Stimulated activated CD8-positive, alpha-beta memory T cell treated with anti-CD3 and anti-CD28 coated beads, Interleukin-15, amount 100 ng/mL, for 1 hour (primary cell): ENCODE results near the gene ZNF653.
A peak's percentile ranks its signal among the peaks of the same experiment; 100 is the strongest.
"Not testable (repeated sequence)": the region's sequence is repeated elsewhere in the genome, so short reads cannot be mapped to it uniquely, and the experiment has no call there.

ENCODE experiments used
- DNase-seq: peaks from one replicate; pipeline ENCODE4 v3.0.0-alpha.2; 2020; ENCODE audit warnings: low read depth

ZNF653 gene

DNA sequence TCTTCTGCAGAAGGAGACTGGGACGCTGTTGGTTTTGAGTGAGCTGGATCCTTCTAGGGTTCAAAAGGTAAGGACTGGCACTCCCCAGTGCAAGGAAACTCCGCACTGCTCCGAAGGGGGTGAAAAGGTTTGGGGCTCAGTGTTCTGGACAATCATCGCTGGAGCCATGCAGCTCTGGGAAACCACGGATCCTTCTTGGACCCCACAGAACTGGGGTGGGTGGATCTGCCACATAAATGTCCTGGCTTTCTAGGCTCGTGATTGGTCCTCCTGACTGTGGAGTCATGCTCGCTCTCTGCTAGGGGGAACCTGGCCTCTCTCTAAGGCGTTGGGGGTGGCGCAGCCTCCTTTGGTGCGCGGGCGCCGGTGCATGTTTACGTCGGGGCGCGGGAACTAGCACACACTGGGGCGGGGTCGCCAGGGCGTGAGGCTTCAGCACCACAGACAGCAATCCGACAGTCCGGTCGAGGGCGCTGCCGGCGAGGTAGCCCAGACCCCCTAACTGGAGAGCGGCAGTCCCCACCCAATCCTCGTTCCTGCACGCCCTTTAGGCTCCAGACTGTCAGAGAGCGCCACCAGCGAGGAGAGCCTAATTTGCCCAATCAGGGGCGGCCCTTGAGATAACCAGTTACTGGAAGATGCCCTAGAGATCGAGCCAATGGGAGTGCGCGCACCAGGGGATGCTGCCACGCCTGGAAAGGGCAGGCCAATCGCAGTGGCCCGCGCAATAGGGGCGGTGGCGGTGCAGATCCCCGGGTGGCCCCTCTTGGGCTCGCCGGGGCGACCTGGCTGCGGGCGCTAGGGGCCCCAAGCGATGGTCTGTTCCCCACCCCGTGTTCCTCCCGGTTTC, 23.9 kb downstream of the ZNF653 start:
- peak; percentile 11 for DNase-seq

DNA sequence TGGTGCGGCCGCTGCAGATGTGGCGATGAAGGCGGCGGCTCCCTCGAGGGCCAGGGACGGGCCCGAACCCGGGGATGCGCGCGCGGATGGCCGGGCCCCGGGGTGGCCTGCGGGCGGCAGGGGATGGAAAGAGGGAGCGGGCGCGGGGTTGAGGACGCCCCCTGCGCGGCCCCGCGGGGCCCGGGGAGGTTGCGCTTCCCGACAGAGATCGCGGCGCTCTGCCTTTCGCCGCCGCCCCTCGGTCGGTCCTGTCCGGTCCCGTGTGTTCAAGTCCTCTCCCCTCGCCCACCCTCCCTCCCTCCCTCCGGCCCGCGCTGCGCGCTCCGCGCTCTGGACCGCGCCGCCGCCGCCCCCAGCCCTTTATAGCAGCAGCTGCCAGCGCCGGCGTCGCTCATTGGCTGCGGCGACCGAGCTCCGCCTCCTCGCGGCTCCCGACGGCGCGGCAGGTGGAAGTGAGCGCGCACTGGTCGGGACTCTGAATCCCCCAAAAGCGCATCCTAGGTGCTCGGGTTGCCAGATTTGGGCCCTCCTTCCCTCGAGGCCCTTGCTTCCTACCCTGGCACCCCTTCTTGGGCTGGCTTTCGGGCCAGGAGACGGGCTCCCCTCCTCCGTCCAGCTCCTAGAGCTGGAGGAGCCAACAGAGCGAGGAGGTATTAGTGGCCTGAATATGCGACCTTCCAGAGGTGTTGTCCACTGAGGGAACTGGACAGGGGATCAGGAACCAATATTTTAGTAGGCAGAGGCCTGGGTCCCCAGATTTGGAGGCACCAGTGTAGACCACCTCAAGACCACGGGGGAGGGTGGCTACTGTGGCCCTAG, 24.7 kb downstream of the ZNF653 start, which contains the start of gene ELAVL3:
Gene ELAVL3 (minus strand): TSS at position 332 of the 819 bp plus-strand sequence. CDS start 438 bp downstream, outside the sequence.
- DNase-seq = no peak

DNA sequence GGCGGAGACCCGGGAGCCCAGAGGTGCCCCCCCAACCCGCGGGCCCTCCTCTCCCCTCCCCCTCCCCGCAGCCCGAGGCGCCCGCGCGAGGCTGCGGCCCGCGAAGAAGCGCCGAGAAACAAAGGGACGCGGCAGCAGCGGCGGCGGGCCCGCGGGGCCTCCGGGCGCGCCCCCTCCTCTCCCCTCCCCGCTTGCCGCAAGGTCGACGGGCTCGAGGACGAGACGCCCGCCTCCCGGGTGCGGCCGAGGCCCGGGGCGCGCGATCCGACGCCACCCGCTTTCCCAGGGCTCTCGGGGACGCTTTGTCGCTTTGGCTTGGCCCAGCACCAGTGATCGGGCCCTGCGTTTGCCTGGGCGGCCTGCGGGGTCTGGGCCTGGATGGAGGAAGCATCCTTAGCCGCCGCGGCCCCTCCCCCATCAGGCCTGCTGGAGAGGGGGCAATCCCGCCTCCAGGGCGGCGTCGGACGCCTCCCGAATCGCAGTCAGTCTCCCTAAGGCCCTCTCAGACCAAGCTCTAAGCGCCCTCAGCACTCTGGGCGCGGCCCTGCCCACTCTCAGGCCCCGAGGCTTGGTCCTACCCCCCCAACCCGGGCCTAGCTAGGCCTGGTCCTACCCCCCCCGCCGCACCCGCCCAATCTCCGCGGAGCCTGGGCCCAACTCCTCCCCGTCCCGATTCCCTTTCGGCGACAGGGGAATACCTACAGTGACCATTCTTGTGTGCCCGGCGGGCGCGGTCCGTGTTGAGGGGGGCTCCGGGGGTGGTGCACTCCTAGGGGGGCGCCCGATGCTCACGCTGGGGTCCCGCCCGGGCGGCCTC, 25.5 kb downstream of the ZNF653 start:
- no peak for DNase-seq

DNA sequence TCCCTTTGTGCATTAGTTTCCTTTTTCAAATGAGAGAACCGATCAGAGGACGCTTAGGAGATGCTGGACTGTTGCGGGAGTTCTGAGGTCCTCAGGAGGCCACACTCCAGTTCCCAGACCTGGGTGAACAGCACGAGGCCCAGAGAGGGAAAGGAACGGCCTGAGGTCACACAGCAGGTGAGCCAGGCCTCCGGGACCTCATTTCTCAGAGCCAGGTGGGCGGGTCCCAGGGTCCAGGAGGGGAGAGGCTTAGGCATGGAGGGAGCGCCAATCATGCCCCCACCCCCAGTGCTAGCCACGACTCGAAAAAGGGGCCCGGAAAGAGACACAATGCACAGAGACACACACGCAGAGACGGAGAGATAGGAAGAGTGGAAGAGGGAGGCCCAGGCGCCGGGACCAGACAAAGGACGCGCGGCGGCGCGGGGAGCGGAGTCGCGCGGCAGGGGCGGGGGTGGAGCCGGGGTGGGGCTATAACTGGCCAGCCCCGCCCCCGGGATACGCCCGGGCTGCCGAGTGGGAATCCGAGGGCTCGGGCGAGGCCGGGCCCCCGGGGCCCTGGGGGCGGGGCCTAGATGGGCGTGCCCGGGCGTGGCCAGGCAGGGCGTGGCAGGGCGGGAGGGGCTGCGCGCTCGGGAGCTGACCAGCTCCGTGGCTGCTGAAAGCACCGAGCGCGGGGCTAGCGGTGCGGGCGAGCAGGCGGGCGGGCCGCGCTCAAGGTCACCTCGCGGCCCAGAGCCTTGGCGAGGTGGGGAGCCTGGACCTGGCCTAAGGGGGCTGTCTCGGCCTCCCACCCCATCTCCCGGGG, 26.3 kb downstream of the ZNF653 start:
- DNase-seq = no peak

DNA sequence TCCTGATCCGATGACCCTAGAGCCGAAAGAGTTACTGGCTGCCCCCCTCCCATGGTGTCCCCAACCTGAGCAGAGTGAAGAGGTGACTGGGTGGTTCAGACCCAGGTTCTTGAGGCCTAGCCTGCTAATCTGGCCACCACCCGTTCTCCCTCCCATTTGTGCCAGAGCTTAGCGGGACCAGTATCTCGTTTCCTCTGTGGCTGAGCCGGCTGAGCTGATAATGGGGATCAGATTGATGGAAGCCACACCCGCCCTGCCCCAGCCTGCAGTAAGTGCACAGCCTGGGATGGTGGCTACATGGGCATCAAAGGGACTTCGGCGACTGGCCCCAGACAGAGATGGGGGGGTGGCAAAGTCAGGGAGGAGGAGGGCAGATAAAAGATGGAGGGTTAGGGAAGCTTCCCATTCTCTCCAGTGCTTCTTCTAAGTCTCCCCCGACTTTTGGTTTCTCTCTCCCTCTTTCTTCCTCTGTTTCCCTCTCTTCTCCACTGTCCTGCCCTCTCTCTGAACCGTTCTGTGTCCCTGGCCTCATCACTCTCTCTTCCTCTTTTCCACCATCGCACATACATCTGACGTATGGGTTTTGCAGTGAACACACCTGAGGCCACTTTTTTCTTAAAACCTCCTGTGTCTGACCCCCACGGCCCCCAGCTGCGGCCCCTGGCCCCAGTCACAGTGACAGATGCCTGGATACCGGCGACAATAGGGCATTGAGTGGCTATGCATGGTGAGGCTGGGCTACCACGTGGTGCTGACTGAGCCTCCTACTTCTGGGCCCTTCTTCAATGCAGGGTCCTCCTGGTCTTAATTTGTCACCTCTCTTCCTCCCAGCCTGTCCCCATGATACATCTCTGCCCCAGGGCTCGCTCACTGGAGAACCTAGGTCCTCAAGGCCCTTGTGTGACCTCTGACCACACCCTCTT, 27.2 kb downstream of the ZNF653 start:
- DNase-seq = no peak

DNA sequence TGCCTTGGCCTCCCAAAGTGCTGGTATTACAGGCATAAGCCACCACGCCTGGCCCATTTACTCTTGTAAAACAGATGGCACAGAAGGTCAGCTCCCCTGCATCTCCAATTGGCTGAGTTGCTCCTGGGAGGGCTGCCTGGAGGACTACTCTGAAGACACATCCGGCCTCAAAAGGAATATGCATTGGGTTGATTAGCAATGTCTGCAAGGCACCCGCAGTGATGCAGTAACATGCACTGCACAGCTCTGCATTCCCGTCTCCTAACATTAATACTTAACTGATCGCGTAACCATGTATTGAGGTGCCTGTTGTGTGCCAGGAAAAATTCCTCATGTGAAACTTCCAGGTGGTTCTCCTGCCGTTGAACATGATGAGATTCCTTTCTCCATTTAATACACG, 29.8 kb downstream of the ZNF653 start:
- no peak for DNase-seq

- not testable (repeated sequence) for DNase-seq
Observed at GRCh38 chr19:11475343-11475742, 30.3 kb downstream of the ZNF653 start.

DNA sequence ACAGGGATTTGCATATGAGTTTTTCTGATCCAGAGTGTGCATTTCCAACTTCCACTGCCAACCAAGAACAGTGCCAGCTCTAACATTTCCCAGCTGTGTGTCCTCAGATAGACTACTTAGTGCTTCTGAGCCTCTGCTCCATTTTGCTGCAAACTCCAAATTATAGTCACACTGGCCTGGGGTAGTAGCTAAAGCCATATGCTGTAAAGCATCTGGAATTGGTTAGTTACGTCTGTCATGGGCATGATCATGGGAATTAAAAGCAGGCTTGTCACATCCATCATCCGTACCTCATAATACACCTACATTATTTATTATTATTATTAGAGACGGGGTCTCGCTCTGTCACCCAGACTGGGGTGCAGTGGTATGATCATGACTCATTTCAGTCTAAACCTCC, 31.9 kb downstream of the ZNF653 start:
- DNase-seq = no peak

DNA sequence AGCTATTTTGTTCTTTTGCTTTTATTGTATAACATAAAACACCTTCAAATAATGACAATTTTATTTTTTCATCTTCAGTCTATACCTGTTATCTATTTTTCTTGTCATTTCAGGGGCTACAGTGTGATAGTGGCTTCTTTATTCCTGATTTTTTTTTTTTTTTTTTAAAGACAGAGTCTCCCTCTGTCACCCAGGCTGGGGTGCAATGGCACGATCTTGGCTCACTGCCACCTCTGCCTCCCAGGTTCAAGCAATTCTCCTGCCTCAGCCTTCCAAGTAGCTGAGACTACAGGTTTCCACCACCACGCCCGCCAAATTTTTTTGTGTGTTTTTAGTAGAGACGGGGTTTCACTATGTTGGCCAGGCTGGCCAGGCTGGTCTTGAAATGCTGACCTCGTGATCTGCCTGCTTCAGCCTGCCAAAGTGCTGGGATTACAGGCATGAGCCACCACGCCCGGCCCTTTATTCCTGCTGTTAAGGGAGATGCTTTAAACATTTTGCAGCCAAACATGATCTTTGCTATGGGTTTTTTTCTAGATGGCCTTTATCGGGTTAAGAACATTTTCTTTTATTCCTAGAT, 37.3 kb downstream of the ZNF653 start:
- DNase-seq = not testable (repeated sequence)

GRCh38 chr19:11465600-11465999, 40.0 kb downstream of the ZNF653 start:
- no peak for DNase-seq

- DNase-seq = no peak
Observed at GRCh38 chr19:11464333-11465265, 41.0 kb downstream of the ZNF653 start.

GRCh38 chr19:11463391-11463790, 42.2 kb downstream of the ZNF653 start:
- DNase-seq = no peak

GRCh38 chr19:11461453-11461852, 44.2 kb downstream of the ZNF653 start:
- DNase-seq = no peak

DNA sequence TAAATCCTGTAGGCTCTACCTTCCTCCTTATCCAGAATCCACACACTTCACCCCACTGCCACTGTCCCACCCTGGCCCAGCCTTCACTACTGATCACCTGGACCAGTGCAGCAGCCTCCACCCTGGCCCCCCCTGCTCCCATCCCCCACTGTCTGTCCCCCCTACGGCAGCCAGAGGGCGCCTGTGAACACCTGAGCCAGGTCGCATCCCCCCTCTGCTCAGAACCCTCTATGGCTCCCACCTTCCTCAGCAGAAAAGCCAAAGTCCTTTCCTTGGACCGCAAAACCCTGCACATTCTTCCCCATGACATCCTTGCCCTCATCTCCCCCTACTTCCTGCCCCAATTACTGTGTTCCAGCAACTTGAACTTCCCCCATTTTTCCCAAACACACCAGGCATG, 45.4 kb downstream of the ZNF653 start:
- no peak for DNase-seq

- DNase-seq = not testable (repeated sequence)
Observed at GRCh38 chr19:11458912-11459311, 46.7 kb downstream of the ZNF653 start.

DNA sequence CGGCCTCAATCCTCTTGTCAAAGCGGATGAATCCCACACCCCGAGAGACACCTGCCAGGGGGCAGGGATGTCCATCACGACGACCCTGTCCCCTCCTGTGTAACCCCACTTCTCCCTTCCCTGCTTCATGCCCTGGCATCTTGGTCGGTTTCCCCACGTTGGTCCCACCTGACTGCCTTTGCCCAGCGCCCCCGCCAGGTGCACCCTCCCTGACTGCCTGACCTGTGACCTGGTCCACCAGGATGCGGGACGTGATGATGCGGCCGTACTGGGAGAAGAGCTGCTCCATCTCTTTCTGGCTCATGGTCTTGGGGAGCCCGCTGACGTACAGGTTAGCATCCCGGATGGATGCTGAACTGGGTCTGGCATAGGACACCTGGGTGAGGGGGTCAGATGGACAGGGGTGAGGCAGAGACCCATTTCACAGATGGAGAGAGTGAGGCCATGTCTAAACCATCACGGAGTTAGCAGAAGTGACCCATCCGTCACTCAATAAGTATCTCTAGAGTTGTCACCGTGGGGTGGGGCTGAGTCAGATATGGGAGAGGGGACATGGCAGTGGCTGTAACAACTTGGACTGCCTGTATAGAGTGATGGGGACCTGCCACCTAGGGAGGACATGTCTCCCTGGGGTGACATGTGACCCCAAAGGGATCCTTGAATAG, 47.3 kb downstream of the ZNF653 start:
- no peak for DNase-seq

DNA sequence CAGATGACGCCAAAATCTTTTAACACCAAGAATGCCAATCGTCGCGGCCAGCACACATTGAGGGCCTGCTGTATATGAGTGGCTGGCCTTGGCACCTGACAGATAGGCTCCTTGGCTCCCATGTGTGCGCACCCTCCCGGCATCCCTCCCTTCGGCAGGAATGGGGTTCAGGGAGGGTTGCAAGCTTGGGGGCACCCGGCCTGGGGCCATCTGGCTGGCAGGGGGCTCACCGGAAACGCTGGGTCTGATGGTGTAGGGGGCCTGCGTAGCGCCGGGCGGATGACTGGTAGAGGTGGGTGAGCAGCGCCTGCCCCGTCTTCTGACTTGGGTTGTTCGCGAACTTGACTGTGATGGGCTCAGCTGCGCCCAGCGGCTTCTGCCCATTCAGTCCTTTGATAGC, 47.8 kb downstream of the ZNF653 start:
- no peak for DNase-seq

DNA sequence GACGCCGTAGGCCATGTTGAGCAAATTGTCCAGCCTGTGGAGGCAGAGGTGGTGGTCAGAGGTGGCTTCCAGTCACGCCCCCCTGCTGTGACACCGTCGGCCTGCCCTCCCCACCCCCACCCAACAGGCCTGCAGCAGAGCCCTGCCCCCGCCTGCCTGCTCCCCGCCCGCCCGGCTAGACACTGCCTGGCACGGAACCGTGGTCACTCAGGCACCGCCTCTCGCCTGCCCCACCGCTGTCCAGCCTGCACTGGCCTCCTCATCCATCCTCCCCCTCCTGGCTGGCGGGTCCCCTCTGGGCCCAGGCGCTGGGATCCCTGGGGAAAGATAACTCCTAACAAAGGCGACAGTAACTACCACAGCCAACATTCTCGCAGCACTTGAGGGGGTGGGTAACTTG, 48.5 kb downstream of the ZNF653 start:
- DNase-seq = no peak
